ENCODE results near the gene DDX6.

The DDX6 gene

GRCh38 chr11:118705111-118705741 is 85.7 kb downstream of the DDX6 start:
- H3K9me2 ChIP-seq (replicated peaks; ENCODE audit: control insufficient read depth, low read length) = no peaks in the 10 kb centered on the region
- no peaks in the 10 kb centered on the region for H3K9me3 ChIP-seq (ENCODE audit: control insufficient read depth, insufficient read depth, low read length)
- H3K4me1 ChIP-seq (ENCODE audit: control insufficient read depth, low read length) = peaks cover 21% of the 10 kb centered on the region
- H4K20me1 ChIP-seq (ENCODE audit: control insufficient read depth, insufficient read depth, low read depth, low read length) = no peaks in the 10 kb centered on the region
- H3K36me3 ChIP-seq (ENCODE audit: control insufficient read depth, low read length) = no peaks in the 10 kb centered on the region
- H3K4me2 ChIP-seq (ENCODE audit: low read length) = peak overlapping the region; percentile 39; the same call in 1 of the 2 replicates
- peaks cover 3% of the 10 kb centered on the region; the same call in 1 of the 2 replicates for H3K27me3 ChIP-seq (ENCODE audit: control insufficient read depth, low read length)
- no peak overlapping the region for H3K27ac ChIP-seq (ENCODE audit: low read depth, low read length)
- H3K79me2 ChIP-seq (ENCODE audit: control insufficient read depth, low read length) = no peaks in the 10 kb centered on the region
- TF ChIP-seq CTCF (IDR thresholded peaks at IDR 0.05; ENCODE audit: low read depth, low read length, poor library complexity, severe bottlenecking) = no peak
- TF ChIP-seq EZH2phosphoT487 (IDR thresholded peaks at IDR 0.05; ENCODE audit: borderline replicate concordance, low read length) = no peak
- no peak overlapping the region for H3K4me3 ChIP-seq (ENCODE audit: low read length)
- H3F3A ChIP-seq (ENCODE audit: control insufficient read depth, insufficient read depth) = no peaks in the 10 kb centered on the region

DNA sequence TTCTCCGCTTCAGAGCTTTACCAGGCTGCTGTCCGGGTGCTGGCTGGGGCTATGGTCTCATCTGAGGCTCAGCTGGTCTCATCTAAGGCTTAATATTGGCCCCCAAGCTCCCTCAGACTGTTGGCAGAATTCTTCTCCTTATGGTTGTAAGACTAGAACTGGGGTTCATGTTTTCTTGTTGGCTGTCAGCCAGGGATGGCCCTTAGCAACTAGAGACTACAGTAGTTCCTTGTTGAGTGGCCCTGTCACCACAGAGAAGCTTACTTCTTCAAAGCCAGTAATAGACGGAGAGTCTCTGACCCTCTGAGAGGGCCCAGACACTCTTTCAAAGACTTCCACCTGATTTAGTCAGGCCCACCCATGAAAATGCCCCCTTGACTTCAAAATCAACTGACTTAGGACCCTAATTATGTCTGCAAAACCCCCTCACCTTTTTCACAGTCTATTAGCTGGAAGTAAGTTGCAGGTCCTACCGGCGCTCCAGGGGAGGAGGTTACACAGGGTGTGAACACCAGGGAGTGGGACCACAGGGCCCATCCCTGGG is 87.3 kb downstream of the DDX6 start:
- no peaks in the 10 kb centered on the region for H3K9me2 ChIP-seq (replicated peaks; ENCODE audit: control insufficient read depth, low read length)
- H3K36me3 ChIP-seq (ENCODE audit: control insufficient read depth, low read length) = no peaks in the 10 kb centered on the region
- no peak overlapping the region for H3K4me2 ChIP-seq (ENCODE audit: low read length)
- H3F3A ChIP-seq (ENCODE audit: control insufficient read depth, insufficient read depth) = no peaks in the 10 kb centered on the region
- no peaks in the 10 kb centered on the region for H3K9me3 ChIP-seq (ENCODE audit: control insufficient read depth, insufficient read depth, low read length)
- no peaks in the 10 kb centered on the region for H3K79me2 ChIP-seq (ENCODE audit: control insufficient read depth, low read length)
- TF ChIP-seq EZH2phosphoT487 (IDR thresholded peaks at IDR 0.05; ENCODE audit: borderline replicate concordance, low read length) (no peak), CTCF (IDR thresholded peaks at IDR 0.05; ENCODE audit: low read depth, low read length, poor library complexity, severe bottlenecking) (no peak)
- no peak overlapping the region for H3K4me3 ChIP-seq (ENCODE audit: low read length)
- peaks cover 26% of the 10 kb centered on the region for H3K4me1 ChIP-seq (ENCODE audit: control insufficient read depth, low read length)
- no peak overlapping the region for H3K27ac ChIP-seq (ENCODE audit: low read depth, low read length)
- H4K20me1 ChIP-seq (ENCODE audit: control insufficient read depth, insufficient read depth, low read depth, low read length) = no peaks in the 10 kb centered on the region
- H3K27me3 ChIP-seq (ENCODE audit: control insufficient read depth, low read length) = peaks cover 3% of the 10 kb centered on the region; the same call in 1 of the 2 replicates

GRCh38 chr11:118699506-118700220 is 91.3 kb downstream of the DDX6 start:
- Histone ChIP-seq H3K9me3 (ENCODE audit: control insufficient read depth, insufficient read depth, low read length) (no peaks in the 10 kb centered on the region), H3F3A (ENCODE audit: control insufficient read depth, insufficient read depth) (no peaks in the 10 kb centered on the region), H3K4me3 (ENCODE audit: low read length) (no peak overlapping the region), H3K4me1 (ENCODE audit: control insufficient read depth, low read length) (peaks cover 11% of the 10 kb centered on the region), H3K9me2 (replicated peaks; ENCODE audit: control insufficient read depth, low read length) (no peaks in the 10 kb centered on the region), H3K79me2 (ENCODE audit: control insufficient read depth, low read length) (no peaks in the 10 kb centered on the region), H4K20me1 (ENCODE audit: control insufficient read depth, insufficient read depth, low read depth, low read length) (no peaks in the 10 kb centered on the region), H3K36me3 (ENCODE audit: control insufficient read depth, low read length) (no peaks in the 10 kb centered on the region), H3K4me2 (ENCODE audit: low read length) (no peak overlapping the region), H3K27ac (ENCODE audit: low read depth, low read length) (no peak overlapping the region), H3K27me3 (ENCODE audit: control insufficient read depth, low read length) (no peaks in the 10 kb centered on the region)
- no peak for TF ChIP-seq EZH2phosphoT487 (IDR thresholded peaks at IDR 0.05; ENCODE audit: borderline replicate concordance, low read length)
- no peak for TF ChIP-seq CTCF (IDR thresholded peaks at IDR 0.05; ENCODE audit: low read depth, low read length, poor library complexity, severe bottlenecking)
